GM12878 (cell line): Measurements from ENCODE around the gene SPINK5. TPM values are rescaled to one million over a fixed set of nuclear protein-coding genes. Genes with fewer than 3 reads are reported as not detected.

ENCODE experiments used
- ATAC-seq: fragments of 200-7000 bp; cut with Tn5 transposase; 3 replicates; pipeline ENCODE4 v1.9.1; 2020; ENCODE audit warnings: mild to moderate bottlenecking, moderate library complexity
- BruUV-seq: library from RNA; stranded (reverse); fragments of 400-500 nt; replicated peaks from 2 replicates; lab custom pipeline; 2021; lab: Mats Ljungman, UMichigan
- CTCF ChIA-PET: fragments of 300-600 bp; sonication (Branson Sonifier 250); formaldehyde crosslinking; extraction: SDS; loops from one replicate; lab custom pipeline; 2021; ENCODE audit warnings: inconsistent platforms; lab: Yijun Ruan, JAX
- POLR2A ChIA-PET: fragments of 350-600 bp; formaldehyde crosslinking; extraction: SDS; loops from one replicate; lab custom pipeline; 2021; ENCODE audit warnings: inconsistent platforms; lab: Charles Lee
- RAD21 ChIA-PET: fragments of 300-600 bp; sonication (Branson Sonifier 250); formaldehyde crosslinking; loops from one replicate; lab custom pipeline; 2023; ENCODE audit warnings: antibody characterized with exemption; ENCODE audit not compliant: unreplicated experiment; lab: Charles Lee
- SMC1A ChIA-PET: fragments of 300-600 bp; sonication (Branson Sonifier 250); formaldehyde crosslinking; loops from one replicate; lab custom pipeline; 2023; ENCODE audit not compliant: unreplicated experiment, uncharacterized antibody; lab: Charles Lee
- DNase-seq: peaks from one replicate; pipeline ENCODE4 v3.0.0-alpha.2; 2011; ENCODE audit warnings: low read depth, low spot score
- FAIRE-seq: peaks from 3 replicates; lab custom pipeline; 2011; peaks lifted over from hg19 to GRCh38; lab: Jason Lieb, UNC
- H2AFZ ChIP-seq: 2 replicates; pipeline ENCODE4 v1.6.0; 2011; ENCODE audit warnings: low read depth, low read length, control low read depth; ENCODE audit not compliant: control insufficient read depth
- H3K27ac ChIP-seq: 2 replicates; pipeline ENCODE4 v1.5.1; 2011; ENCODE audit warnings: control low read depth; ENCODE audit not compliant: control insufficient read depth, insufficient read depth
- H3K27me3 ChIP-seq, 2 experiments: replicated peaks in 1 of 2; 2 replicates each; pipeline versions ENCODE4 v1.6.0 to v1.6.1; 2011; ENCODE audit warnings: low read length in 1 of 2; ENCODE audit not compliant: control insufficient read depth in 2 of 2, insufficient read depth in 2 of 2
- H3K36me3 ChIP-seq, 2 experiments: 2 replicates each; pipeline ENCODE4 v1.5.1; 2011; ENCODE audit warnings: low read length in 1 of 2; ENCODE audit not compliant: control insufficient read depth in 2 of 2, insufficient read depth in 2 of 2
- H3K4me1 ChIP-seq: 2 replicates; pipeline ENCODE4 v1.6.1; 2011; ENCODE audit warnings: mild to moderate bottlenecking, low read length, moderate library complexity, mixed read lengths; ENCODE audit not compliant: control insufficient read depth, insufficient read depth
- H3K4me2 ChIP-seq: 2 replicates; pipeline ENCODE4 v1.6.0; 2011; ENCODE audit warnings: control low read depth; ENCODE audit not compliant: control insufficient read depth, insufficient read depth
- H3K4me3 ChIP-seq: fragments of 200-600 bp; sonication (generic); 2 replicates; pipeline ENCODE4 v1.5.1; 2016
- H3K79me2 ChIP-seq: 2 replicates; pipeline ENCODE4 v1.6.0; 2011; ENCODE audit warnings: low read length; ENCODE audit not compliant: control insufficient read depth, insufficient read depth
- H3K9ac ChIP-seq: 2 replicates; pipeline ENCODE4 v1.8.0; 2011; ENCODE audit warnings: low read length, control low read depth, mixed read lengths; ENCODE audit not compliant: control insufficient read depth, insufficient read depth
- H3K9me3 ChIP-seq: replicated peaks from 3 replicates; pipeline ENCODE4 v1.5.1; 2011; ENCODE audit warnings: mild to moderate bottlenecking, low read length; ENCODE audit not compliant: control insufficient read depth, insufficient read depth
- H4K20me1 ChIP-seq: 2 replicates; pipeline ENCODE4 v1.6.0; 2011; ENCODE audit not compliant: control insufficient read depth, insufficient read depth
- CBX3 ChIP-seq: fragments of 200-600 bp; sonication (generic); IDR thresholded peaks from 2 replicates; pipeline ENCODE4 v1.6.1; 2016; ENCODE audit warnings: low read depth, borderline replicate concordance
- CBX5 ChIP-seq: sonication (generic); IDR thresholded peaks from 2 replicates; pipeline ENCODE4 v1.6.1; 2016; ENCODE audit warnings: low read depth, moderate library complexity, mild to moderate bottlenecking, inconsistent platforms
- KAT2A ChIP-seq: conservative IDR thresholded peaks from 2 replicates; pipeline ENCODE4 v1.6.1; 2011; ENCODE audit warnings: low read depth, low read length; ENCODE audit not compliant: control insufficient read depth
- MEF2A ChIP-seq: IDR thresholded peaks from 2 replicates; pipeline ENCODE4 v1.6.1; 2011; ENCODE audit warnings: low read depth, mild to moderate bottlenecking, low read length, moderate library complexity; ENCODE audit not compliant: insufficient read depth
- MTA3 ChIP-seq: IDR thresholded peaks from 2 replicates; pipeline ENCODE4 v1.6.1; 2012; ENCODE audit warnings: low read length, inconsistent platforms, borderline replicate concordance
- RCOR1 ChIP-seq: conservative IDR thresholded peaks from 2 replicates; pipeline ENCODE4 v1.6.1; 2012; ENCODE audit warnings: low read depth, low read length, improper control_type of control experiment
- SMC3 ChIP-seq: IDR thresholded peaks from 2 replicates; pipeline ENCODE4 v1.6.1; 2011; ENCODE audit warnings: low read length, improper control_type of control experiment, borderline replicate concordance
- SRF ChIP-seq, 2 experiments: IDR thresholded peaks; 2 replicates each; pipeline ENCODE4 v1.6.1; 2011; ENCODE audit warnings: low read depth in 2 of 2, low read length in 2 of 2, mild to moderate bottlenecking in 1 of 2, moderate library complexity in 1 of 2
- ZNF217 ChIP-seq: fragments of 450-650 bp; IDR thresholded peaks from 2 replicates; pipeline ENCODE4 v1.6.1; 2017; ENCODE audit warnings: antibody characterized with exemption, mild to moderate bottlenecking
- WGBS: methylation state at CpG from one replicate; pipeline ENCODE4 v1.1.6; 2016; ENCODE audit warnings: low lambda C conversion rate; ENCODE audit not compliant: insufficient replicate concordance, insufficient coverage; ENCODE audit errors: missing lambda C conversion rate; 5-methylcytosine and 5-hydroxymethylcytosine counted together
- in situ Hi-C: fragments of 300-500 bp; cut with MboI; formaldehyde crosslinking; loops from 9 replicates; pipeline ENCODE4 v1.14.3; 2018; ENCODE audit warnings: mixed read lengths
- intact Hi-C: fragments of 100-400 bp; cut with micrococcal nuclease; formaldehyde crosslinking; loops from one replicate; pipeline ENCODE4 v1.14.2; 2022; ENCODE audit not compliant: unreplicated experiment
- polyA plus RNA-seq, 11 experiments: library from polyadenylated mRNA; depleted of rRNA in 4 of 11; unstranded in 6 of 11; stranded (reverse) in 5 of 11; fragments of >200 nt; fragmentation: Nextera tagmentation in 4 of 11; fragmentation: Illumina TruSeq in 1 of 11; extraction: Ambion mirVana in 4 of 11; extraction: Trizol in 1 of 11; gene quantifications; 1 replicate in 1 of 11; 2 replicates in 10 of 11; pipeline versions ENCODE4 v1.2.1 to v1.2.3, GENCODE V29; 2011 to 2016; ENCODE audit warnings: inconsistent platforms in 2 of 11, missing spikeins in 2 of 11, low read depth in 1 of 11
- total RNA-seq, 4 experiments: library from RNA; depleted of rRNA in 3 of 4; stranded (reverse); fragments of >200 nt in 3 of 4; fragmentation: Illumina TruSeq in 1 of 4; extraction: Trizol in 1 of 4; gene quantifications; 2 replicates each; pipeline versions ENCODE4 v1.2.1 to v1.2.3, GENCODE V29; 2013 to 2021
- TF ChIP-seq, protein P1 (sequence below): fragments of 450-650 bp; IDR thresholded peaks from 2 replicates; pipeline ENCODE4 v1.6.1; 2017; ENCODE audit warnings: mild to moderate bottlenecking, low read depth, inconsistent platforms; ENCODE audit not compliant: poor library complexity, severe bottlenecking

Gene SPINK5
- total and polyA plus RNA-seq, 10 of the 15 experiments (the other 5 are each of a cell fraction or from before 2014, with no cell fraction given), result 0.04 to 0.09 TPM; not detected in 8

DNA sequence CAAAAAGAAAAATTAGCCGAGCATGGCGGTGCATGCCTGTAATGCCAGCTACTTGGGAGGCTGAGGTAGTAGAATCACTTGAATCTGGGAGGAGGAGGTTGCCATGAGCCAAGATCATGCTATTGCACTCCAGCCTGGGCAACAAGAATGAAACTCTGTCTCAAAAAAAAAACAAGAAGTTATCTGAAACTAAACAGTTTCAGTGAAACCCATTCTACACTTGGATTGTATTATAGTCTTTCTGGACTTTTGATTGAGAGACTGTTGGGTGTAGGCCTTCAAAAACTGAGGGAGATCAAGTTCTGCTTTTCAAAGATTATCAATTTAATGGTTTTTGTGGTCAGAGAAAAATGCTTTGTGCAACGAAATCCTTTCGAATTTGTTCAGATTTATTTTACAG is 34.6 kb upstream of the SPINK5 start:
- ChIA-PET CTCF (no interaction called here), POLR2A (no interaction called here), RAD21 (no interaction called here), SMC1A (no interaction called here)
- no peak overlapping the region for H3K9ac ChIP-seq
- intact Hi-C loops (no loop called here), in situ Hi-C loops (no loop called here)
- H3K36me3 ChIP-seq, result no peaks in the 10 kb centered on the region
- H3K4me2 ChIP-seq, result no peak overlapping the region
- ATAC-seq, result no peak
- H3K79me2 ChIP-seq, result no peaks in the 10 kb centered on the region
- no peak for DNase-seq
- no TSS peak for BruUV-seq
- H3K4me3 ChIP-seq, result no peak overlapping the region
- H3K4me1 ChIP-seq, result no peaks in the 10 kb centered on the region
- FAIRE-seq, result no peak
- 50% methylated on average over 4 of the region's 4 CpGs for WGBS
- no peak overlapping the region for H2AFZ ChIP-seq
- H4K20me1 ChIP-seq, result no peaks in the 10 kb centered on the region
- H3K27ac ChIP-seq, result no peak overlapping the region
- no peaks in the 10 kb centered on the region for H3K27me3 ChIP-seq
- H3K9me3 ChIP-seq, result no peaks in the 10 kb centered on the region
- TF ChIP-seq MTA3 (no peak), CBX3 (no peak), RCOR1 (no peak), ZNF217 (no peak), CBX5 (no peak), MEF2A (no peak), KAT2A (no peak), SRF (IDR thresholded peaks at IDR 0.05; ENCODE audit: low read depth in 2 of 2, low read length in 2 of 2) (no peak), SMC3 (no peak)
- TF ChIP-seq, protein P1, sequence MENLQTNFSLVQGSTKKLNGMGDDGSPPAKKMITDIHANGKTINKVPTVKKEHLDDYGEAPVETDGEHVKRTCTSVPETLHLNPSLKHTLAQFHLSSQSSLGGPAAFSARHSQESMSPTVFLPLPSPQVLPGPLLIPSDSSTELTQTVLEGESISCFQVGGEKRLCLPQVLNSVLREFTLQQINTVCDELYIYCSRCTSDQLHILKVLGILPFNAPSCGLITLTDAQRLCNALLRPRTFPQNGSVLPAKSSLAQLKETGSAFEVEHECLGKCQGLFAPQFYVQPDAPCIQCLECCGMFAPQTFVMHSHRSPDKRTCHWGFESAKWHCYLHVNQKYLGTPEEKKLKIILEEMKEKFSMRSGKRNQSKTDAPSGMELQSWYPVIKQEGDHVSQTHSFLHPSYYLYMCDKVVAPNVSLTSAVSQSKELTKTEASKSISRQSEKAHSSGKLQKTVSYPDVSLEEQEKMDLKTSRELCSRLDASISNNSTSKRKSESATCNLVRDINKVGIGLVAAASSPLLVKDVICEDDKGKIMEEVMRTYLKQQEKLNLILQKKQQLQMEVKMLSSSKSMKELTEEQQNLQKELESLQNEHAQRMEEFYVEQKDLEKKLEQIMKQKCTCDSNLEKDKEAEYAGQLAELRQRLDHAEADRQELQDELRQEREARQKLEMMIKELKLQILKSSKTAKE, result no peak
